ACC112 (cell line): ENCODE results near the gene S100PBP.
"Not testable (repeated sequence)": the region's sequence is repeated elsewhere in the genome, so short reads cannot be mapped to it uniquely, and the experiment has no call there.

Source experiments
- H2AFZ ChIP-seq: fragments of 200-600 bp; sonication (generic); one replicate; pipeline ENCODE4 v1.6.0; 2017; ENCODE audit warnings: antibody characterized with exemption, low read length; ENCODE audit not compliant: unreplicated experiment
- H3K27ac ChIP-seq: fragments of 200-600 bp; sonication (generic); 2 replicates; pipeline ENCODE4 v1.5.1; 2014; ENCODE audit warnings: low read depth, mild to moderate bottlenecking, antibody characterized with exemption, low read length, moderate library complexity
- H3K27me3 ChIP-seq: fragments of 200-600 bp; sonication (generic); 2 replicates; pipeline ENCODE4 v1.6.1; 2014; ENCODE audit warnings: mild to moderate bottlenecking, antibody characterized with exemption, low read length, moderate library complexity, mixed read lengths; ENCODE audit not compliant: insufficient read depth
- H3K36me3 ChIP-seq: fragments of 200-600 bp; sonication (generic); 2 replicates; pipeline ENCODE4 v1.6.1; 2016; ENCODE audit warnings: mild to moderate bottlenecking, antibody characterized with exemption, low read length, moderate library complexity, mixed read lengths; ENCODE audit not compliant: insufficient read depth
- H3K4me1 ChIP-seq: fragments of 200-600 bp; sonication (generic); one replicate; pipeline ENCODE4 v1.6.1; 2016; ENCODE audit warnings: low read length, mixed read lengths; ENCODE audit not compliant: insufficient read depth, unreplicated experiment, control insufficient read depth
- H3K4me3 ChIP-seq: fragments of 200-600 bp; sonication (generic); 2 replicates; pipeline ENCODE4 v1.5.1; 2014; ENCODE audit warnings: mild to moderate bottlenecking, low read depth, low read length
- H3K79me2 ChIP-seq: fragments of 200-600 bp; sonication (generic); one replicate; pipeline ENCODE4 v1.6.0; 2016; ENCODE audit warnings: low read length; ENCODE audit not compliant: control insufficient read depth, unreplicated experiment, insufficient read depth

S100PBP gene

DNA sequence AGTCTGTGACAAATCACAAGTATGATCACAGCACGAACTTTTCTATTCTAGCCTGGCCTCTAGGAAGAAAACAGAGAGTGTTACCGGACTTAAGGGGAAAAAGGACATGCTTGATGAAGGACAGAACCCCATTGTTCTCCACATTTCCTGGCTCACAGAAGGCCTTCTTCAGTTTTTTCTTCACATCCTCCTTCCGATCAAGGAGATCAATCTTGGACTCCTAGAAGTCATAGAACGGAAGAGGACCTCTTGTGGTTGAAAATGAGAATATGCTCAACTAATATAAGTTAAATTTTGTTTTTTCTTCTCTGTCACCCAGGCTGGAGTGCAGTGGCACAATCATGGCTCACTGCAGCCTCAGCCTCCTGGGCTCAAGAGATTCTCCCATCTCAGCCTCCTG is 30.6 kb upstream of the S100PBP start:
- Histone ChIP-seq H3K79me2 (no peaks in the 10 kb centered on the region), H3K4me3 (no peak overlapping the region), H3K27ac (no peak overlapping the region), H3K36me3 (peaks cover 32% of the 10 kb centered on the region), H2AFZ (no peak overlapping the region), H3K27me3 (no peaks in the 10 kb centered on the region), H3K4me1 (peaks cover 22% of the 10 kb centered on the region)

DNA sequence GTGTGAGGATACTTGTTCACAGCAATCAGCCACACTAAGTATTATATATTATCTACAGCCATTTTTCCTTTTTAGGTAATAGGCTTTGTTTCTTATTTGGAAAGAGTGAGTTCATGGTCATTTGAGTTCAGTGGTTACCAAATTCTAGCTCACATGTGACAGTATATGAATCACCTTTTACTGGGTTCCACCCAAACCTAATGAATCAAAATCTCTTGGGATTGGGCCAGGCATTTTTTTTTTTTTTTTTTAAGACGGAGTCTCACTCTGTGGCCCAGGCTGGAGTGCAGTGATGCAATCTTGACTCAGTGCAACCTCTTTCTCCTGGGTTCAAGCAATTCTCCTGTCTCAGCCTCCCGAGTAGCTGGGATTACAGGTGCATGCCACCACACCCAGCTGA is 28.1 kb upstream of the S100PBP start:
- not testable (repeated sequence) for H2AFZ ChIP-seq, H3K27me3 ChIP-seq, H3K79me2 ChIP-seq, H3K4me3 ChIP-seq
- Histone ChIP-seq H3K36me3 (peaks cover 35% of the 10 kb centered on the region), H3K27ac (peak overlapping the region; percentile 81), H3K4me1 (peaks cover 21% of the 10 kb centered on the region)

GRCh38 chr1:32791881-32792280 is 25.6 kb upstream of the S100PBP start:
- H3K4me3 ChIP-seq: no peak overlapping the region
- H2AFZ ChIP-seq: no peak overlapping the region
- H3K4me1 ChIP-seq: peaks cover 24% of the 10 kb centered on the region
- H3K36me3 ChIP-seq: peaks cover 29% of the 10 kb centered on the region
- H3K27me3 ChIP-seq: no peaks in the 10 kb centered on the region
- H3K27ac ChIP-seq: peak overlapping the region; percentile 3; the same call in 1 of the 2 replicates
- H3K79me2 ChIP-seq: no peaks in the 10 kb centered on the region

GRCh38 chr1:32795763-32796162 is 21.7 kb upstream of the S100PBP start:
- not testable (repeated sequence) for H3K4me3 ChIP-seq, H3K79me2 ChIP-seq, H3K27me3 ChIP-seq, H2AFZ ChIP-seq
- Histone ChIP-seq H3K36me3 (peaks cover 35% of the 10 kb centered on the region), H3K4me1 (peaks cover 17% of the 10 kb centered on the region), H3K27ac (0 out of 2 replicates have a peak overlapping the region, but pooled peaks have one; percentile 32)

DNA sequence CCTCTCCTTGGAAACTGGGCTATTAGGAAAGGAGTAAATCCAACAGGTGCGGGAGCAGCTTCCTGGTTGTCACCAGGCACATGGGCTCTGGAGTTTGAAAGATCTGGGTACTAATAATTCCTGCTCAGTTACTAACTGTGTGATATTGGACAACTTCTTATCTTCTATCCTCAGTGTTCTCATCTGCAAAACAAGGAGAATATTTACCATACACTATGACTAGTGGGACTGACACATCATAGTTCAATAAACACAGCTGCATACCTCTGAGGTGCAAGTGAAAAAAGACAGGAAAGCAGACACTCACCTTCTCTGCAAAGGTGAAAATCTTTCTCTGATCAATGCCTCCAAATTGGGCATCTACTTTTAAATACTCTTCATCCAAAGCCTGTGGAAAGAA is 20.0 kb upstream of the S100PBP start:
- Histone ChIP-seq H3K4me1 (peaks cover 9% of the 10 kb centered on the region), H3K4me3 (no peak overlapping the region), H2AFZ (no peak overlapping the region), H3K36me3 (peaks cover 40% of the 10 kb centered on the region), H3K27me3 (no peaks in the 10 kb centered on the region), H3K27ac (no peak overlapping the region), H3K79me2 (peaks cover 5% of the 10 kb centered on the region)

DNA sequence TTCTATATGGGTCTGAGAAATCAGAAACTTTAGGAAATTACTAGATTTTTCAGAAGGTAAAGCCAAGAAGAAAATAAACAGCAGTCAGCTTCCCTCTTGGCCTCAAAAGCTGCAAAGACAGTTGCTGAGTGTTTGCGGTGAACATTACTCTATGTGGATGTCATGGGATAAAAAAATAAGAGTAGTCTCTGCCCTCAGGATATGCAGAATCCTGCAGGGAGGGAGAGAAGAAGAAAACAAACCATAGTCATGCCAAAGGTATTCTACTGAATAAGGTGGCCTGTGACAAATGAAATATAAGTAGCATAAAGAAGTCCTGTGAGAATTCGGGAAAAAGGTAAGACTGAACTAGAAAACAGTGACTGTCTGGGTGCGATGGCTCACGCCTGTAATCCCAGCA is 19.3 kb upstream of the S100PBP start:
- Histone ChIP-seq H2AFZ (no peak overlapping the region), H3K4me3 (no peak overlapping the region), H3K4me1 (peaks cover 6% of the 10 kb centered on the region), H3K36me3 (peaks cover 39% of the 10 kb centered on the region), H3K27ac (no peak overlapping the region), H3K27me3 (no peaks in the 10 kb centered on the region), H3K79me2 (peaks cover 5% of the 10 kb centered on the region)

- Histone ChIP-seq H3K79me2 (peaks cover 5% of the 10 kb centered on the region), H3K4me3 (no peak overlapping the region), H3K4me1 (peaks cover 6% of the 10 kb centered on the region), H3K27me3 (no peaks in the 10 kb centered on the region), H3K27ac (no peak overlapping the region), H2AFZ (no peak overlapping the region), H3K36me3 (peaks cover 36% of the 10 kb centered on the region)
These were observed 18.6 kb upstream of the S100PBP start for GRCh38 chr1:32798679-32799416.

- H3K79me2 ChIP-seq: peaks cover 5% of the 10 kb centered on the region
- no peak overlapping the region for H3K4me3 ChIP-seq
- no peak overlapping the region for H2AFZ ChIP-seq
- H3K36me3 ChIP-seq: peaks cover 41% of the 10 kb centered on the region
- no peaks in the 10 kb centered on the region for H3K27me3 ChIP-seq
- H3K27ac ChIP-seq: no peak overlapping the region
- peaks cover 3% of the 10 kb centered on the region for H3K4me1 ChIP-seq
These were observed 16.2 kb upstream of the S100PBP start for GRCh38 chr1:32801096-32801715.

- not testable (repeated sequence) for H3K4me3 ChIP-seq, H3K27me3 ChIP-seq, H2AFZ ChIP-seq, H3K4me1 ChIP-seq, H3K27ac ChIP-seq, H3K79me2 ChIP-seq
- peaks cover 35% of the 10 kb centered on the region for H3K36me3 ChIP-seq
These were observed 13.0 kb upstream of the S100PBP start for GRCh38 chr1:32804460-32804859.

DNA sequence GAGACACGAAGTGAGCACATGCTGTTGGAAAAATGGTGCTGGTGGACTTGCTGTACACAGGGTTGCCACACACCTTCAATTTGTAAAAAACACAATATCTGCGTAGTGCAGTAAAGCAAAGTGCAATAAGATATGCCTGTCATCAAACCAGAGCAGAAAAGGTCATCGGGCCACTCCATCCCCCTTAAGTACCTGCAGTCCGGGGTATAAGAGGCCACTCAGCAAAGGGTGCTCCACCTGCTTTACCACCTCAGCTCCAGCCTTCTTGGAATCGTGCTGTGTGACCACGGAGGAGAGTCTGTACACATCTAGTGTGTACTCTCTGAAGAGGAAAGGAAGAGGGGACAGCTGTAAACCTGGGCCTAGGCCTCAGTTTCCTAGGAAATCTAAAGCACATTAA is 11.2 kb upstream of the S100PBP start:
- Histone ChIP-seq H3K27ac (no peak overlapping the region), H3K4me1 (peaks cover 2% of the 10 kb centered on the region), H3K4me3 (no peak overlapping the region), H3K79me2 (peaks cover 16% of the 10 kb centered on the region), H2AFZ (no peak overlapping the region), H3K27me3 (no peaks in the 10 kb centered on the region), H3K36me3 (peaks cover 42% of the 10 kb centered on the region)

DNA sequence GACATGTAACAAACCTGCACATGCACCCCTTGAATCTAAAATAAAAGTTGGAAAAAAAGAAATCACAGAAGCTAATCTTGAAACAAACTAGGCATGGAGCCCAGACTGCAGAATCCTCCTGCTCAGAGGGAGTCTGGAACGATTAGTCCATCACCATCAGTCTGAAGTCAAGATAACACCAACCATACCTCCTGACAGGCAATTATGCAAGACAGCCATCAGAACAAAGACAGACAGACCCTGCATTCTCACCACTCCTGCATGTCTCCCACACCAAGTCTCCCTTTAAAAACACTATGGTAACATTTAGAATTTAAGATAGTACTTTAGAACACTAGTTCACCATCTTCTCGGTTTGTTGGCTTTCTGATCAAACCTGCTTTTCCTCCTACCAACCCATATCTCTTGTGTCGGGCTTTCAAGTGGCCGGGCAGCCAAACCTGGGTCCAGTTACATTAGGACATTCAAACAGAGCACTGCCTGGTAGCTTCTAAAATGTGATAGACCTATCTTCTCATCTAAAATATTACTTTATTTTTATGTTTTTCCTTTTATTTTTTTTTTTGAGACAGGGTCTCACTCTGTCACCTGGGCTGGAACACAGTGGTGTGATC is 10.4 kb upstream of the S100PBP start:
- Histone ChIP-seq H2AFZ (no peak overlapping the region), H3K4me3 (no peak overlapping the region), H3K79me2 (peaks cover 22% of the 10 kb centered on the region), H3K27ac (no peak overlapping the region), H3K4me1 (no peaks in the 10 kb centered on the region), H3K27me3 (no peaks in the 10 kb centered on the region), H3K36me3 (peaks cover 39% of the 10 kb centered on the region)
